HepG2 (cell line): ENCODE measurements around the gene KCNQ1OT1. TPM values are rescaled to one million over a fixed set of nuclear protein-coding genes. Genes with fewer than 3 reads are reported as not detected.

Source experiments
- ATAC-seq: fragments of 200-7000 bp; cut with Tn5 transposase; 3 replicates; pipeline ENCODE4 v1.9.1; 2020; ENCODE audit warnings: mild to moderate bottlenecking, moderate library complexity
- BruUV-seq: library from RNA; stranded (reverse); fragments of 400-500 nt; replicated peaks from 2 replicates; lab custom pipeline; 2021; lab: Mats Ljungman, UMichigan
- CTCF ChIA-PET: fragments of 300-600 bp; formaldehyde crosslinking; extraction: SDS; loops from one replicate; lab custom pipeline; 2021; ENCODE audit warnings: low total read pairs, inconsistent platforms, low intra/inter-chr PET ratio; lab: Yijun Ruan, JAX
- POLR2A ChIA-PET: fragments of 350-600 bp; sonication (Branson Sonifier 250); formaldehyde crosslinking; loops from one replicate; lab custom pipeline; 2020; ENCODE audit warnings: antibody characterized with exemption, inconsistent platforms; lab: Yijun Ruan, JAX
- DNase-seq: peaks from one replicate; pipeline ENCODE4 v3.0.0-alpha.2; 2015; ENCODE audit warnings: low spot score
- FAIRE-seq: peaks from 3 replicates; lab custom pipeline; 2011; peaks lifted over from hg19 to GRCh38; lab: Jason Lieb, UNC
- H2AFZ ChIP-seq: one replicate; pipeline ENCODE4 v1.6.1; 2011; ENCODE audit warnings: low read length, inconsistent platforms
- H3K27ac ChIP-seq: fragments of 300-600 bp; 3 replicates; pipeline ENCODE4 v1.8.0; 2011; ENCODE audit warnings: mixed run types, mild to moderate bottlenecking, mixed read lengths, low read length, inconsistent platforms; ENCODE audit not compliant: insufficient read depth; ENCODE audit errors: extremely low read length
- H3K27me3 ChIP-seq, 2 experiments: fragments of 200-600 bp in 1 of 2; 2 replicates in 1 of 2; 3 replicates in 1 of 2; pipeline versions ENCODE4 v1.6.0 to v1.8.0; 2011; ENCODE audit warnings: low read length in 2 of 2, mild to moderate bottlenecking in 2 of 2, moderate library complexity in 2 of 2, inconsistent platforms in 1 of 2; ENCODE audit not compliant: insufficient read depth in 2 of 2, control insufficient read depth in 1 of 2
- H3K36me3 ChIP-seq, 2 experiments: fragments of 200-600 bp in 1 of 2; replicated peaks in 1 of 2; 2 replicates in 1 of 2; 3 replicates in 1 of 2; pipeline versions ENCODE4 v1.5.1 to v1.8.0; 2011; ENCODE audit warnings: low read length in 2 of 2, inconsistent platforms in 1 of 2; ENCODE audit not compliant: insufficient read depth in 2 of 2, control insufficient read depth in 1 of 2
- H3K4me1 ChIP-seq: 2 replicates; pipeline ENCODE4 v1.5.1; 2012; ENCODE audit warnings: low read length, inconsistent platforms; ENCODE audit not compliant: insufficient read depth
- H3K4me2 ChIP-seq: 2 replicates; pipeline ENCODE4 v1.6.0; 2011; ENCODE audit warnings: low read depth, low read length, inconsistent platforms
- H3K4me3 ChIP-seq, 3 experiments: fragments of 200-600 bp in 1 of 3; sonication (generic), shearing (Covaris generic) in 1 of 3; replicated peaks in 1 of 3; 2 replicates each; pipeline ENCODE4 v1.5.1; 2011 to 2016; ENCODE audit warnings: low read length in 3 of 3, inconsistent platforms in 2 of 3, low read depth in 2 of 3, mild to moderate bottlenecking in 2 of 3, control low read depth in 1 of 3, mixed read lengths in 1 of 3; ENCODE audit not compliant: insufficient read depth in 1 of 3
- H3K79me2 ChIP-seq: one replicate; pipeline ENCODE4 v1.6.1; 2011; ENCODE audit warnings: low read length, inconsistent platforms; ENCODE audit not compliant: insufficient read depth
- H3K9ac ChIP-seq: 2 replicates; pipeline ENCODE4 v1.6.0; 2011; ENCODE audit warnings: mild to moderate bottlenecking, low read depth, low read length, inconsistent platforms; ENCODE audit not compliant: insufficient read depth
- H3K9me3 ChIP-seq: 2 replicates; pipeline ENCODE4 v1.5.1; 2012; ENCODE audit warnings: mild to moderate bottlenecking, low read length
- H4K20me1 ChIP-seq: 2 replicates; pipeline ENCODE4 v1.6.0; 2011; ENCODE audit warnings: inconsistent platforms, mild to moderate bottlenecking, low read length, moderate library complexity; ENCODE audit not compliant: insufficient read depth
- CBX2 ChIP-seq, 2 experiments: fragments of 200-600 bp in 1 of 2; sonication (generic); formaldehyde crosslinking in 1 of 2; IDR thresholded peaks; 2 replicates each; pipeline versions ENCODE4 v1.7.0 to v1.8.1; 2018 to 2022; ENCODE audit warnings: low read depth in 2 of 2, low read length in 1 of 2, mild to moderate bottlenecking in 1 of 2, missing genetic modification reagents in 1 of 2
- FOXJ3 ChIP-seq: sonication (generic); formaldehyde crosslinking; IDR thresholded peaks from 2 replicates; pipeline ENCODE4 v1.4.0; 2020; ENCODE audit warnings: missing genetic modification reagents, mild to moderate bottlenecking, borderline replicate concordance
- KDM5A ChIP-seq: fragments of 200-600 bp; sonication (generic); IDR thresholded peaks from 2 replicates; pipeline ENCODE4 v1.7.0; 2018; ENCODE audit warnings: antibody characterized with exemption, mild to moderate bottlenecking, low read length, borderline replicate concordance
- PRPF4 ChIP-seq: fragments of 200-400 bp; formaldehyde crosslinking; IDR thresholded peaks from 2 replicates; pipeline ENCODE4 v1.6.1; 2016; ENCODE audit warnings: low read length, low read depth; ENCODE audit not compliant: poor library complexity, severe bottlenecking
- SRSF4 ChIP-seq: fragments of 200-400 bp; formaldehyde crosslinking; IDR thresholded peaks from one replicate; pipeline ENCODE4 v1.6.1; 2018; ENCODE audit warnings: mild to moderate bottlenecking, low read depth, low read length, moderate library complexity; ENCODE audit not compliant: poor library complexity, severe bottlenecking
- TFDP1 ChIP-seq: IDR thresholded peaks from 2 replicates; pipeline ENCODE4 v1.6.1; 2016; ENCODE audit warnings: missing compliant biosample characterization, missing genetic modification reagents, borderline replicate concordance
- ZNF382 ChIP-seq: sonication (generic); formaldehyde crosslinking; IDR thresholded peaks from 2 replicates; pipeline ENCODE4 v1.5.0; 2020; ENCODE audit warnings: missing genetic modification reagents, mild to moderate bottlenecking, borderline replicate concordance
- ZNF484 ChIP-seq: sonication (generic); formaldehyde crosslinking; IDR thresholded peaks from 2 replicates; pipeline ENCODE4 v1.5.1; 2020; ENCODE audit warnings: mild to moderate bottlenecking, low read depth, missing genetic modification reagents, borderline replicate concordance
- ZUFSP ChIP-seq: sonication (generic); formaldehyde crosslinking; IDR thresholded peaks from 2 replicates; pipeline ENCODE4 v1.9.0; 2021; ENCODE audit warnings: missing genetic modification reagents, mild to moderate bottlenecking, borderline replicate concordance
- whole genome bisulfite sequencing: methylation state at CpG from one replicate; pipeline ENCODE4 v1.1.6; 2017; ENCODE audit warnings: low lambda C conversion rate; 5-methylcytosine and 5-hydroxymethylcytosine counted together
- in situ Hi-C: cut with HindIII; loops from 2 replicates; pipeline ENCODE4 v1.10.0; 2017; ENCODE audit warnings: low pct_unique_long_range_greater_than_20kb; ENCODE audit not compliant: extremely low pct_ligation_motif_present
- intact Hi-C: fragments of 100-400 bp; cut with micrococcal nuclease; formaldehyde crosslinking; loops from one replicate; pipeline ENCODE4 v1.10.0; 2022; ENCODE audit not compliant: unreplicated experiment
- polyA plus RNA-seq, 8 experiments: library from polyadenylated mRNA; depleted of rRNA in 3 of 8; stranded (reverse) in 7 of 8; unstranded in 1 of 8; fragments of >200 nt; fragmentation: Illumina TruSeq in 4 of 8; extraction: Trizol in 4 of 8; gene quantifications; 2 replicates each; pipeline versions ENCODE4 v1.2.1 to v1.2.3, GENCODE V29; 2011 to 2016; ENCODE audit warnings: low read depth in 4 of 8, missing spikeins in 1 of 8, mixed read lengths in 1 of 8; ENCODE audit not compliant: insufficient read depth in 1 of 8
- total RNA-seq, 5 experiments: library from RNA; depleted of rRNA; stranded (reverse); fragments of >200 nt; fragmentation: Illumina TruSeq; extraction: Trizol; gene quantifications; 2 replicates each; pipeline ENCODE4 v1.2.3, GENCODE V29; 2016; ENCODE audit warnings: low read depth in 1 of 5
- TF ChIP-seq, protein P1 (sequence below): sonication (generic); formaldehyde crosslinking; IDR thresholded peaks from 2 replicates; pipeline ENCODE4 v1.5.0; 2020; ENCODE audit warnings: missing genetic modification reagents

Gene KCNQ1OT1
- total and polyA plus RNA-seq, 2 of the 13 experiments (the other 11 are each of a cell fraction or from before 2014, with no cell fraction given), result 1.3 to 18.9 TPM

GRCh38 chr11:2660357-2660939 lies 39.3 kb downstream of the KCNQ1OT1 start:
- WGBS, result 94% methylated on average over 2 of the region's 2 CpGs
- ATAC-seq, result no peak
- no peak overlapping the region for H3K9ac ChIP-seq
- FAIRE-seq, result no peak
- H3K79me2 ChIP-seq, result peaks cover 9% of the 10 kb centered on the region
- no peak overlapping the region for H3K4me2 ChIP-seq
- H3K9me3 ChIP-seq, result peaks cover 4% of the 10 kb centered on the region; the same call in 1 of the 2 replicates
- BruUV-seq, result no TSS peak
- no peak for DNase-seq
- no peak overlapping the region for H2AFZ ChIP-seq
- ChIA-PET POLR2A (interaction anchor here (0.6 kb wide), 1 partner anchor 127 kb away, joined by 3 read pairs; no protein-coding TSS in a partner anchor), CTCF (no interaction called here)
- no peaks in the 10 kb centered on the region for H3K27me3 ChIP-seq
- no peak overlapping the region for H3K4me3 ChIP-seq
- no peak overlapping the region for H3K27ac ChIP-seq
- peaks cover 79% of the 10 kb centered on the region for H4K20me1 ChIP-seq
- intact Hi-C loops, result no loop called here
- in situ Hi-C loops, result loop anchor here (10.0 kb wide), 1 partner anchor 126 kb away; no protein-coding TSS in a partner anchor
- H3K4me1 ChIP-seq, result peaks cover 40% of the 10 kb centered on the region
- H3K36me3 ChIP-seq, result peaks cover 10 to 32% of the 10 kb centered on the region in 2 experiments
- TF ChIP-seq FOXJ3 (CRISPR knock-in tag), result no peak
- TF ChIP-seq PRPF4, result no peak
- TF ChIP-seq KDM5A, result no peak
- TF ChIP-seq, protein P1, sequence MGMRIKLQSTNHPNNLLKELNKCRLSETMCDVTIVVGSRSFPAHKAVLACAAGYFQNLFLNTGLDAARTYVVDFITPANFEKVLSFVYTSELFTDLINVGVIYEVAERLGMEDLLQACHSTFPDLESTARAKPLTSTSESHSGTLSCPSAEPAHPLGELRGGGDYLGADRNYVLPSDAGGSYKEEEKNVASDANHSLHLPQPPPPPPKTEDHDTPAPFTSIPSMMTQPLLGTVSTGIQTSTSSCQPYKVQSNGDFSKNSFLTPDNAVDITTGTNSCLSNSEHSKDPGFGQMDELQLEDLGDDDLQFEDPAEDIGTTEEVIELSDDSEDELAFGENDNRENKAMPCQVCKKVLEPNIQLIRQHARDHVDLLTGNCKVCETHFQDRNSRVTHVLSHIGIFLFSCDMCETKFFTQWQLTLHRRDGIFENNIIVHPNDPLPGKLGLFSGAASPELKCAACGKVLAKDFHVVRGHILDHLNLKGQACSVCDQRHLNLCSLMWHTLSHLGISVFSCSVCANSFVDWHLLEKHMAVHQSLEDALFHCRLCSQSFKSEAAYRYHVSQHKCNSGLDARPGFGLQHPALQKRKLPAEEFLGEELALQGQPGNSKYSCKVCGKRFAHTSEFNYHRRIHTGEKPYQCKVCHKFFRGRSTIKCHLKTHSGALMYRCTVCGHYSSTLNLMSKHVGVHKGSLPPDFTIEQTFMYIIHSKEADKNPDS (CRISPR knock-in tag), result no peak
- TF ChIP-seq CBX2 (IDR thresholded peaks at IDR 0.05; ENCODE audit: low read depth, low read length), result no peak
- no peak for TF ChIP-seq CBX2 (CRISPR knock-in tag; IDR thresholded peaks at IDR 0.05; ENCODE audit: low read depth)
- peak; percentile 6 for TF ChIP-seq SRSF4
- no peak for TF ChIP-seq ZNF382 (CRISPR knock-in tag)
- TF ChIP-seq ZUFSP (CRISPR knock-in tag), result no peak
- no peak for TF ChIP-seq ZNF484 (CRISPR knock-in tag)
- no peak for TF ChIP-seq TFDP1 (CRISPR knock-in tag)
